NCI-H1694 treated with DMSO at 0.1 percent for 48 hours (cell line): ENCODE data around the gene PRKCE.

Experiments
- DNase-seq: peaks from one replicate; lab custom pipeline; 2025; lab: John Stamatoyannopoulos, UW

The PRKCE gene

DNA sequence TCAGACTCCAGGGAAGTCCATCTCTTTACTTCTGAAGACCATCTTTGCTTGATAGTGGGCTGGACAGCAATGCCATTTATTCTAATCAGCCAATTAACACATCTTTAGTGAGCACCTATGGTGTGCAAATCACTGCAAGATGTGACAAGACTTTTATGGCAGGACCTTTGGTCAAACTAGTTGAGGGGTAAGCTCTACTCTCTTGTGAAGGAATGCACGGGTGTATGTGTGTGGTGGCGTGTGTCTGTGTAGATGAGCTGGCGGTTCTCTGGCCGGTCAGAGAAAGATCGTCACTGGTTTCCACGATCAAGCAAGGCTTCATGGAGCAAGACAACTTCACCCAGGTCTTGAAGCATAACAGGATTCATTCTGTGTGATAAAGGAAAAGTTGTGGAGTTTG is 364.6 kb downstream of the PRKCE start:
- DNase-seq, result no peak

GRCh38 chr2:46018773-46019591 is 367.5 kb downstream of the PRKCE start:
- DNase-seq, result no peak

GRCh38 chr2:46020416-46020815 is 368.9 kb downstream of the PRKCE start:
- DNase-seq, result no peak

GRCh38 chr2:46023165-46023854 is 371.8 kb downstream of the PRKCE start:
- no peak for DNase-seq

DNA sequence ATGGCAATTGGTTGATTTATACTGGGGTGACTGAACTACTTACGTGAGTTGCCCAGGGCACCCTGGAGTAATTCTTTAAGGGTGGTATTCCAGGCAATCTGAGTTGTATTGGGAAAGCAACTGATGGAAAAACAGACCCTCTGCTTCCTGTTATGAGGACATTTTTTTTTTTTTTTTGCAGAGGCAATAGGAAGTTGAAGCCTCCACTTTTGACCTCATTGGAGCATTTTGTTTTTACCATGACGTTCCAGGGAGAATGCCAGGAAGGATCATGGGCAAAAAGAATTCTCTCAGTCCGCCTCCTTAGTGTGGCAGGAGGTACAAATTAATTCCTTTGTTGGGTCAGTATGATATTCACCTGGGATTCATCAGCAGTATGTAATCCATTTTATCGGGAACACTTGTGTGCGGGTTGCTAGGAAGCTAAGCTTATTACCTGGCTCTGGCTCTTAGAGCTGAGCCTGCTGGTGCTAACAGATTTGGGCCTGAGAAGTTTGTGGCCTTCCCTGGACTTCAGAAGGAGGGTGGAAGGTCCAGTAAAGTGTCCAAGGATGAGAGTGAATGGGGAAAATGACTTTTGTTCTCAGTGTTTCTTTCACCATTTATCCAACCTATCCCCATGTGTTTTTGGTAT is 372.8 kb downstream of the PRKCE start:
- no peak for DNase-seq

GRCh38 chr2:46025081-46025480 is 373.6 kb downstream of the PRKCE start:
- DNase-seq, result no peak

- DNase-seq, result no peak
Observed at GRCh38 chr2:46025676-46026075, 374.2 kb downstream of the PRKCE start.

GRCh38 chr2:46026431-46026830 is 375.0 kb downstream of the PRKCE start:
- no peak for DNase-seq

GRCh38 chr2:46029332-46029811 is 377.9 kb downstream of the PRKCE start:
- no peak for DNase-seq

- DNase-seq, result no peak
Observed at GRCh38 chr2:46030330-46030729, 378.9 kb downstream of the PRKCE start.

DNA sequence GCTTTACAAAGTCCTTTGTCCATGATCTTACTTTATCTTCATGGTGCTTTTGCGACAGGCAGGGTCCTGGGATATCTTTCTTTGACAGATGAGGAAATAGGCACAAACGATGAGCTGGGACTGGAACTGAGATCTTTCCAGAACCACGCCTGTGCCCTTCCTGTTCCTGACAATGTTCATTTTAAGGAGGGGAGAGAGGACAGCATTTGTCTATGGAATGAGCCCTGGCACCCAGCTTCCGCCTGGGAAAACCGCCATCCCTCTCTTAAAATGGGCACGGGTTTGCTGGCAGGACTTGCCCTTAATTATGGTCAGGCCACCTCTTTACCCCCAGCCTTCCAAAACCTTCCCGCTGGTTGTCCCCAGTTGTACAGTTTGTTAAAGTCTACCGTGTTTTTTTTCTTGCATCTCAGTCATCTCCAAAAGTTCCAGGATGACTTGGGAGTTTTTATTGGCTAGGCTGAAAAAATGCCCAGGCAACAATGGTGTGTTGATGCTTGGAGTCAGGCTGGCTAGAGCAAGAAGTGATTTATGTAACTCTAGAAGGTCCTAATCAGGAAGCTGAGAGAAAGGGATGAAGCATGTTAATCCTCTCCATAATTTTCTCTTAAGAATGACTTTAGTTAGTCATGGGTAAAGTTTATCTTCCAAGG is 380.8 kb downstream of the PRKCE start:
- no peak for DNase-seq

DNA sequence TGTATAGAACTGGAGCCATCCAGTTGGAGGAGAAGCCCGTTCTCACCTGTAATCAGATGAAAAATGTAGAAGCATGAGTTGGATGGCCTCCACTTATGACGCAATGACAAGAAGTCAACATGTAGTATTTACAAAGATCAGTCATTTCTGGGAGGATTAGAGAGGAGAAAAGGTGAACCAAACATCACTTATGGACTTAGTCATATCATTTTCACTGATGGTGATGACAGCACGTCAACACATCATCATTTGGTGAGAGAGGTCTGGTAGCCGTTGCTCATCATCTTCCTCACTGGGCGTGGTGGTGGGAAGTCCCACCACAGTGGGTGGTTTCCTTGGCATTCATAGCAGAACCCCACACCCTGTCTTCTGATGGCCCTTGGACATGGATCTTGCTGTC is 381.5 kb downstream of the PRKCE start:
- no peak for DNase-seq

- no peak for DNase-seq
Observed at GRCh38 chr2:46034535-46034934, 383.1 kb downstream of the PRKCE start.

DNA sequence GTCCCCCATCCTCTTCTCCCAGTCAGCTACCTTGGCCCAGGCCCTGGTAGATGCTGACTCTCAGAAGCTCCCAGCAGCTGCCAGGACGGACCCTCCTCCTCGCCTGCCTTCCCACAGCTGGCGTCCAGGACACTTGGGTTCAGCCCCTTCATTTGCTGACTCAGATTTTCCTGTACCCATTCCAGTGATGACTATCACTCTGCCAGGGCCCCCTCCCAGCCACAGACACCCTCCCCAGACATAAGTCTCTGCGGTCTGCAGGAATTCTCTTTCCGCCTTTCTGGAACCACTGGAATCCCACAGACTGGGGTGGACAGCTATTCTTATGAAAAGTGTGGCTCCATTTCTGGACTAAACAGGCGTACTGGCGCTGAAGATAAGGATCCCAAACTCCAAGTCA is 385.5 kb downstream of the PRKCE start:
- no peak for DNase-seq

- no peak for DNase-seq
Observed at GRCh38 chr2:46039543-46040303, 388.2 kb downstream of the PRKCE start.

GRCh38 chr2:46040563-46041155 is 389.2 kb downstream of the PRKCE start:
- no peak for DNase-seq

DNA sequence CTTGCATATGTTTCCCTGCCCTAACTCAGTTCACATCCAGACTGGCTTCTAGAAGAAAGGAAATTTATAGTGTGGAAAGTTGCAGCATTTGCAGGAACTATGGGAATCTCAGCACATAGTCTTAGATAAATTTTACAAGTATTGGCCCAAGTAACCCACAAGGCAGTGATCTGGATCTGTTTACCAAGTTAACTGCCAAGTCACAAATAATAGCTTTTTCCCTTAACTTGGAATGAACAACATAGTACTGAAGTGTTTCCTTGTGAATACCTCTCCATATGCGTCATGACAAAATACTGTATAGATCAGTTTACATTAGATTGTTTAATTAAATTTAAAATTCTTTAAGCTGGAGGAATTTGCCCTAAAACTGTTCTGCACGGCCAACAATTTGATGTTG is 390.0 kb downstream of the PRKCE start:
- DNase-seq, result no peak

DNA sequence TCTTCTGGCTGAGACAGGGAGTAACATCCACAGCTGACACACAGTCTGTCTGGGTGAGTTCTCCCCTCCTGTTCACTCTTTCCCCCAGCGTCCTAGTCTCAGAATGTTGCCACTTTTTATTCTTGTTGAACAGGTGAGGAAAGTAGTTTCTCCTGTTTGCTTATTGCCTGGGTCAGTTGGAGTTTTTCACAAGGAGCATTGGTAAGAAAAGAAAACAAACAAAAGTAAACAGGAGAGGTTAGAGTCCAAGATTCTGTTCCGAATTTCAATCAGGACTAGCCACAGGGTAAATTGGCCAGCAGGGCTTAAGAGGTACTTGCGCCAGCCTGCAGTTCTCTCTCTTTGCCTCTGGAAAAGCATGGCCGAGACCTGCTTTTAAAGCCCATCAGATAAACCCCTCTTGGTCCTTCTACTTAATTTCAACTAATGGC is 390.7 kb downstream of the PRKCE start:
- no peak for DNase-seq

DNA sequence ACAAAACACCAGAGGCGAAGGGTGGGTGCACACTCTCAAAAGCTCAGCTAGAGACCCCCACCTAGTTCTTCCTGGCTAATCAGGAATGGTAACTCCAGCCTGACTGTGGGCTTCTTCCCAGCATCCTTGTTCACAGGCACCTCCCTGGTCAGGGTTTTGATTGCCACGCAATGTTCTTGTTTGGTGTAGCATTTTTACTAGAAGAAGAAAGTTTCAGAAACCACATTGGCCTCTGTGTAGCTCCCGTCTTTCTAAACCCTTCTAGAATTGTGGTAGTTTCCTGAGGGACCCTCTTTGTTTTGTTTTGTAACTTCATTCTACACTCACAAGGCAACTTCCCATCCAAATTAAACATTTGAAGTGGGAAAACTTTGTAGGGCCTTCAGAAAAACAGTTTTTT is 391.2 kb downstream of the PRKCE start:
- no peak for DNase-seq

- DNase-seq, result no peak
Observed at GRCh38 chr2:46045888-46046287, 394.4 kb downstream of the PRKCE start.

DNA sequence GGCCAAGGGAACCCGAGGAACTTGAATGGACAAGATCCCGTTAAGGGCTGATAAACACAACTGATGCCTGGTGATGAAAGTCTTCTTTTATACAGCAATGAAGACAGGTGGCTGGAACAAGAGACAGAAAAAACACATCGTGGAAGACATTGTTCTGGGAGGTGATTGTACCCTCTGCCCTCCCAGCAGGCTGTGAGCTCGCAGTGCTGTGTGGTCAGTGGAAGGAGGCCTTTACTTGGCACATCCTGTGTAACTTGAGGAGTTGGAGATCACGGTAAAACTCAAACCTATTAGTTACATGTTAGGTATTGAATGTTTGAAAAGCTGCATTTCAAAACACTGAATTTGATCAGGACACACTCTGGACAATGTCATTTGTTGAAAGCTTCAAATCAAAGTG is 395.8 kb downstream of the PRKCE start:
- no peak for DNase-seq
